MM.1S (cell line): ENCODE measurements around the gene PIH1D1.

Source experiments
- DNase-seq: peaks from one replicate; pipeline ENCODE4 v3.0.0-alpha.2; 2015
- H2AFZ ChIP-seq: fragments of 300-600 bp; sonication (generic); 2 replicates; pipeline ENCODE4 v1.6.0; 2016; ENCODE audit warnings: antibody characterized with exemption, low read length
- H3F3A ChIP-seq: fragments of 300-600 bp; sonication (generic); 2 replicates; pipeline ENCODE4 v1.6.1; 2016; ENCODE audit warnings: mild to moderate bottlenecking, antibody characterized with exemption, low read length, moderate library complexity, mixed read lengths; ENCODE audit not compliant: insufficient read depth
- H3K27ac ChIP-seq: fragments of 300-600 bp; sonication (generic); 2 replicates; pipeline ENCODE4 v1.5.1; 2016; ENCODE audit warnings: mild to moderate bottlenecking, low read length
- H3K27me3 ChIP-seq: fragments of 300-600 bp; sonication (generic); replicated peaks from 2 replicates; pipeline ENCODE4 v1.6.0; 2016; ENCODE audit warnings: low read length; ENCODE audit not compliant: insufficient read depth
- H3K36me3 ChIP-seq: fragments of 300-600 bp; sonication (generic); replicated peaks from 2 replicates; pipeline ENCODE4 v1.6.1; 2016; ENCODE audit warnings: mild to moderate bottlenecking, low read length, mixed read lengths; ENCODE audit not compliant: insufficient read depth
- H3K4me1 ChIP-seq: fragments of 300-600 bp; sonication (generic); 2 replicates; pipeline ENCODE4 v1.6.1; 2016; ENCODE audit warnings: low read length, mixed read lengths
- H3K4me2 ChIP-seq: fragments of 300-600 bp; sonication (generic); 2 replicates; pipeline ENCODE4 v1.6.0; 2016; ENCODE audit warnings: low read depth, low read length
- H3K4me3 ChIP-seq: fragments of 300-600 bp; sonication (generic); 2 replicates; pipeline ENCODE4 v1.5.1; 2016; ENCODE audit warnings: low read length, mixed read lengths
- H3K79me2 ChIP-seq: fragments of 300-600 bp; sonication (generic); 2 replicates; pipeline ENCODE4 v1.6.1; 2016; ENCODE audit warnings: mixed run types, low read length, mixed read lengths
- H3K9ac ChIP-seq: fragments of 300-600 bp; sonication (generic); 2 replicates; pipeline ENCODE4 v1.6.1; 2016; ENCODE audit warnings: low read length, mixed read lengths
- H3K9me2 ChIP-seq: fragments of 300-600 bp; sonication (generic); replicated peaks from 2 replicates; pipeline ENCODE4 v1.6.1; 2016; ENCODE audit warnings: mild to moderate bottlenecking, low read length, mixed read lengths; ENCODE audit not compliant: insufficient read depth
- H3K9me3 ChIP-seq: fragments of 300-600 bp; sonication (generic); replicated peaks from 2 replicates; pipeline ENCODE4 v1.6.1; 2016; ENCODE audit warnings: mild to moderate bottlenecking, low read length, mixed read lengths; ENCODE audit not compliant: insufficient read depth
- H4K20me1 ChIP-seq: fragments of 300-600 bp; sonication (generic); 2 replicates; pipeline ENCODE4 v1.6.1; 2016; ENCODE audit warnings: mild to moderate bottlenecking, low read length, moderate library complexity, mixed read lengths; ENCODE audit not compliant: insufficient read depth
- EZH2 ChIP-seq: fragments of 300-600 bp; sonication (generic); optimal IDR thresholded peaks from 2 replicates; pipeline ENCODE3; 2017; ENCODE audit warnings: low read depth, mild to moderate bottlenecking, antibody characterized with exemption, low read length, mixed read lengths
- EZH2phosphoT487 ChIP-seq: fragments of 300-600 bp; sonication (generic); IDR thresholded peaks from 2 replicates; pipeline ENCODE4 v1.6.1; 2018; ENCODE audit warnings: antibody characterized with exemption, low read length
- TF ChIP-seq, protein P1 (sequence below): fragments of 300-600 bp; sonication (generic); IDR thresholded peaks from 2 replicates; pipeline ENCODE4 v1.5.1; 2016; ENCODE audit warnings: antibody characterized with exemption, low read length, mixed read lengths

Gene PIH1D1

DNA sequence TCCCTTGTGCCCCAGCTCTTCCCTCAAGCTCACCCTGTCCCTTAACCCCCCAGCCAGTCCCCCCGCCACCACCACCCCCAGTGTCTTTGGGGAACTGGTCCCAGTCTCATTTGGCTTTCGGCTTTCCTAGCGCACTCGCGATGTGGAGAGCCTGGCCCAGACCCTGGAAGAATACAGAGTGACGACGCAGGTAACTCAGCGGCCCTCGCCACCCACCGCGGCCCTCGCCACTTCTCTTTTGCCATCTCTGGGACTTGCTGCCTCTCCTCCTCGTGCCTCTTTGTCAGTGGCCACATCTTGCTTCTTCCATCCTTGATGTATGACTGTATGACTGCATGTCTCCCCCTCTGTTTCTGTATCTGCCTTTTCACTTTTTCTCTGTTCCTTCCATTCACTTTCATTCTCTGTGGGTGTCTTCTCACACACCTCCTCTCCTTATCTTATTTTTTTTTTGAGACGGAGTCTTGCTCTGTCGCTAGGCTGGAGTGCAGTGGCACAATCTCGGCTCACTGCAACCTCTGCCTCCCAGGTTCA is 44.1 kb downstream of the PIH1D1 start:
- no peak for DNase-seq
- Histone ChIP-seq H3K36me3 (no peaks in the 10 kb centered on the region), H4K20me1 (no peaks in the 10 kb centered on the region), H3K79me2 (no peaks in the 10 kb centered on the region), H3K4me3 (no peak overlapping the region), H2AFZ (no peak overlapping the region), H3K27me3 (peaks cover 13% of the 10 kb centered on the region), H3F3A (no peaks in the 10 kb centered on the region), H3K9me2 (no peaks in the 10 kb centered on the region), H3K4me2 (no peak overlapping the region), H3K9me3 (no peaks in the 10 kb centered on the region), H3K27ac (no peak overlapping the region), H3K4me1 (peaks cover 8% of the 10 kb centered on the region), H3K9ac (no peak overlapping the region)
- TF ChIP-seq EZH2phosphoT487 (no peak), EZH2 (no peak)
- TF ChIP-seq, protein P1, sequence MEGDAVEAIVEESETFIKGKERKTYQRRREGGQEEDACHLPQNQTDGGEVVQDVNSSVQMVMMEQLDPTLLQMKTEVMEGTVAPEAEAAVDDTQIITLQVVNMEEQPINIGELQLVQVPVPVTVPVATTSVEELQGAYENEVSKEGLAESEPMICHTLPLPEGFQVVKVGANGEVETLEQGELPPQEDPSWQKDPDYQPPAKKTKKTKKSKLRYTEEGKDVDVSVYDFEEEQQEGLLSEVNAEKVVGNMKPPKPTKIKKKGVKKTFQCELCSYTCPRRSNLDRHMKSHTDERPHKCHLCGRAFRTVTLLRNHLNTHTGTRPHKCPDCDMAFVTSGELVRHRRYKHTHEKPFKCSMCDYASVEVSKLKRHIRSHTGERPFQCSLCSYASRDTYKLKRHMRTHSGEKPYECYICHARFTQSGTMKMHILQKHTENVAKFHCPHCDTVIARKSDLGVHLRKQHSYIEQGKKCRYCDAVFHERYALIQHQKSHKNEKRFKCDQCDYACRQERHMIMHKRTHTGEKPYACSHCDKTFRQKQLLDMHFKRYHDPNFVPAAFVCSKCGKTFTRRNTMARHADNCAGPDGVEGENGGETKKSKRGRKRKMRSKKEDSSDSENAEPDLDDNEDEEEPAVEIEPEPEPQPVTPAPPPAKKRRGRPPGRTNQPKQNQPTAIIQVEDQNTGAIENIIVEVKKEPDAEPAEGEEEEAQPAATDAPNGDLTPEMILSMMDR, result no peak

DNA sequence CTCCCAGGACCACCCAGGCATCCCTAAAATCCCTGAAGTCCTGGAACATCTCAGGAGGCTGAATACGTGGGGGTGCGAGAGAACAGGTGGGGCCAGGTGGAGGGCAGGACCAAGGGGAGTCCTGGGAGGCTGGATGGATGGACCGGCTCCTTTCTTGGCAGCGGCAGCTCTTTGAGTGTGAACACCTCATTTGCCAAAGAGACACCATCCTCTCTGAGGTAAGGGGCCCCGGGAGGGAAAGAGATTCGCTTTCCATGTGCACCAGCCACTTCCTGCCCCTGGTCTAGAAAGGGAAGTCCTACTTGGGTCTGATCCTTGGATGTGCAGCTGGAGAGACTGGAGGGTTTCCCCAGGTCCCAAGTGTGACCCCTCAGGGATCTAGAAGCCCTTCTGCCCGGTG is 44.5 kb downstream of the PIH1D1 start:
- Histone ChIP-seq H3K27me3 (peaks cover 13% of the 10 kb centered on the region), H3K4me2 (no peak overlapping the region), H3K79me2 (no peaks in the 10 kb centered on the region), H3K36me3 (no peaks in the 10 kb centered on the region), H3K9me3 (no peaks in the 10 kb centered on the region), H3K4me1 (peaks cover 8% of the 10 kb centered on the region), H2AFZ (no peak overlapping the region), H4K20me1 (no peaks in the 10 kb centered on the region), H3K27ac (no peak overlapping the region), H3K4me3 (no peak overlapping the region), H3K9me2 (no peaks in the 10 kb centered on the region), H3K9ac (no peak overlapping the region), H3F3A (no peaks in the 10 kb centered on the region)
- no peak for DNase-seq
- TF ChIP-seq EZH2 (no peak), EZH2phosphoT487 (no peak)
- TF ChIP-seq, protein P1, result no peak

DNA sequence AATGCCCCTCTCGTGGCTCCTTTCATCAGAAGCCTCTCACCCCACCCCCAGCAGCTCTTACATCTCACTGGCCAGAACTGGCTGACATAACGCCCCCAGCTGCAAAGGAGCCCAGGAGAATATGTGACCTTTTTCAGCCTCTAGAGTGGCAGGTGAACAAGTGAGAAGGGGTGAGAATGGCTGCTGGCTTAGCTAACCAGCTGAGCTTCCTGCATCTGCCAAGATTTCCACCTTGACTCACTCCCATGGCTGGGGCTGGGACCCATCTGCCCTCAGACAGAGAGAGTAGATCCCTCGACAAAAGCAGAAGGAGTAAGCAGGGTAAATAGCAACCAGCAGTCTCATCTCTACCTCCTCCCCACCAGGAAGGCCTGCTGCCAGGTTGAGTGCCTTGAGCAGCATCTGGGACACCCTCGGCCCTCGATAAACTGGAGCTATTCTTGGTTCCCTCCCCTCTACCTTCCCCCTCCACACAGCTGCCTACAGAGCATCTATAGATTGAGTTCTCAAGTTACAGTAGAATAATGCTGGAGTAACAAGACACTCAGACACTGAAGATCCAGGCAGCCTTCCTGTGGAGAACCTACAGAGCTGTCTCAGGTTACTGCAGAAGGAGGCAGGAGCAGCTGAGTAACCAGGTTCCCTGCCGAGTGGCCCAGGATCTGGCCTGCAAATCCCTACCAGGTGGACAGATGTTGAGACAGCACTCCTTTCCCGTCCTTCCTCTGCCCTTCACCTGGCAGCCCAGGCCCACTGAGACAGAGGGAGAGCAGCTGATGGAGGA is 48.0 kb downstream of the PIH1D1 start:
- Histone ChIP-seq H3F3A (no peaks in the 10 kb centered on the region), H3K9me2 (no peaks in the 10 kb centered on the region), H3K36me3 (no peaks in the 10 kb centered on the region), H3K27me3 (peaks cover 20% of the 10 kb centered on the region), H3K4me2 (no peak overlapping the region), H3K4me3 (no peak overlapping the region), H3K9me3 (no peaks in the 10 kb centered on the region), H3K9ac (no peak overlapping the region), H3K4me1 (no peaks in the 10 kb centered on the region), H3K27ac (no peak overlapping the region), H2AFZ (no peak overlapping the region), H3K79me2 (no peaks in the 10 kb centered on the region), H4K20me1 (no peaks in the 10 kb centered on the region)
- no peak for DNase-seq
- TF ChIP-seq EZH2phosphoT487 (no peak), EZH2 (no peak)
- TF ChIP-seq, protein P1, result no peak
